ENCODE data around the gene RLN3.

Gene RLN3

GRCh38 chr19:14073261-14073924 lies 45.4 kb downstream of the RLN3 start:
- Histone ChIP-seq H3K9me3 (ENCODE audit: insufficient read depth, low read length) (peaks cover 9% of the 10 kb centered on the region; the same call in 1 of the 2 replicates), H3K27me3 (ENCODE audit: insufficient read depth, insufficient read length) (peaks cover 36% of the 10 kb centered on the region)
- DNase-seq (ENCODE audit: low read depth, low spot score): no peak

GRCh38 chr19:14073925-14074838 lies 46.2 kb downstream of the RLN3 start:
- Histone ChIP-seq H3K4me1 (ENCODE audit: insufficient read depth, insufficient read length) (peaks cover 14% of the 10 kb centered on the region), H3K4me3 (ENCODE audit: insufficient read length, low read depth) (peak overlapping the region; percentile 61), H3K36me3 (ENCODE audit: insufficient read depth, insufficient read length, low read length) (no peaks in the 10 kb centered on the region), H3K9me3 (ENCODE audit: insufficient read depth, low read length) (peaks cover 9% of the 10 kb centered on the region; the same call in 1 of the 2 replicates), H3K9ac (ENCODE audit: insufficient read length, low read depth) (peak overlapping the region; percentile 82), H3K27me3 (ENCODE audit: insufficient read depth, insufficient read length) (peaks cover 36% of the 10 kb centered on the region)
- TF ChIP-seq YY1 (IDR thresholded peaks at IDR 0.05; ENCODE audit: insufficient read depth, insufficient read length) (no peak), ZNF274 (IDR thresholded peaks at IDR 0.05; ENCODE audit: low read depth, low read length) (no peak), SUZ12 (IDR thresholded peaks at IDR 0.05; ENCODE audit: extremely low read depth, insufficient read depth, insufficient read length) (no peak)
- no peak for DNase-seq (ENCODE audit: low read depth, low spot score)

More at GRCh38 chr19:14073261-14073924, 45.4 kb downstream of the RLN3 start:
- H3K4me3 ChIP-seq (ENCODE audit: insufficient read length, low read depth): peak overlapping the region; percentile 61
- H3K4me1 ChIP-seq (ENCODE audit: insufficient read depth, insufficient read length): peaks cover 14% of the 10 kb centered on the region
- TF ChIP-seq YY1 (IDR thresholded peaks at IDR 0.05; ENCODE audit: insufficient read depth, insufficient read length) (no peak), ZNF274 (IDR thresholded peaks at IDR 0.05; ENCODE audit: low read depth, low read length) (no peak), SUZ12 (IDR thresholded peaks at IDR 0.05; ENCODE audit: extremely low read depth, insufficient read depth, insufficient read length) (no peak)
- peak overlapping the region; percentile 82 for H3K9ac ChIP-seq (ENCODE audit: insufficient read length, low read depth)
- H3K36me3 ChIP-seq (ENCODE audit: insufficient read depth, insufficient read length, low read length): no peaks in the 10 kb centered on the region

- H3K9ac ChIP-seq (ENCODE audit: insufficient read length, low read depth): no peak overlapping the region
- peaks cover 12% of the 10 kb centered on the region for H3K4me1 ChIP-seq (ENCODE audit: insufficient read depth, insufficient read length)
- H3K4me3 ChIP-seq (ENCODE audit: insufficient read length, low read depth): no peak overlapping the region
- H3K27me3 ChIP-seq (ENCODE audit: insufficient read depth, insufficient read length): peaks cover 16% of the 10 kb centered on the region
- no peaks in the 10 kb centered on the region; the same call in 1 of the 2 replicates for H3K9me3 ChIP-seq (ENCODE audit: insufficient read depth, low read length)
- H3K36me3 ChIP-seq (ENCODE audit: insufficient read depth, insufficient read length, low read length): peaks cover 4% of the 10 kb centered on the region
- no peak for DNase-seq (ENCODE audit: low read depth, low spot score)
- TF ChIP-seq SUZ12 (IDR thresholded peaks at IDR 0.05; ENCODE audit: extremely low read depth, insufficient read depth, insufficient read length): no peak
- TF ChIP-seq ZNF274 (IDR thresholded peaks at IDR 0.05; ENCODE audit: low read depth, low read length): no peak
- TF ChIP-seq YY1 (IDR thresholded peaks at IDR 0.05; ENCODE audit: insufficient read depth, insufficient read length): no peak
Measured at GRCh38 chr19:14078411-14078810, 50.5 kb downstream of the RLN3 start.
